ENCODE data around the gene RBPJL.

- no peak for TF ChIP-seq CTCF (conservative IDR thresholded peaks at IDR 0.05; ENCODE audit: low read depth, low read length)
- TF ChIP-seq EZH2 (IDR thresholded peaks at IDR 0.05; ENCODE audit: borderline replicate concordance, low read depth, low read length, poor library complexity, severe bottlenecking) = no peak
Observed at GRCh38 chr20:45329497-45330319, 23.1 kb downstream of the RBPJL start.

Data from A673 (cell line).